Adipocyte (in vitro differentiated cells): Measurements from ENCODE around the gene BIN1.

ENCODE experiments used
- DNase-seq: peaks from one replicate; pipeline ENCODE4 v3.0.0-alpha.2; 2015; ENCODE audit warnings: low read depth
- H3K27me3 ChIP-seq: replicated peaks from 2 replicates; pipeline ENCODE4 v1.7.0; 2013; ENCODE audit warnings: mild to moderate bottlenecking, low read length, moderate library complexity; ENCODE audit not compliant: control insufficient read depth, insufficient read depth
- H3K36me3 ChIP-seq: 2 replicates; pipeline ENCODE4 v1.7.0; 2013; ENCODE audit warnings: low read length, mild to moderate bottlenecking, moderate library complexity; ENCODE audit not compliant: control insufficient read depth, insufficient read depth, severe bottlenecking
- H3K4me1 ChIP-seq: 2 replicates; pipeline ENCODE4 v1.7.0; 2013; ENCODE audit warnings: mild to moderate bottlenecking, low read length, moderate library complexity; ENCODE audit not compliant: control insufficient read depth, insufficient read depth
- H3K4me3 ChIP-seq: 2 replicates; pipeline ENCODE4 v1.7.0; 2013; ENCODE audit warnings: mild to moderate bottlenecking, low read length, moderate library complexity
- H3K9ac ChIP-seq: 2 replicates; pipeline ENCODE4 v1.7.0; 2013; ENCODE audit warnings: mild to moderate bottlenecking, low read length, moderate library complexity
- H3K9me3 ChIP-seq: 2 replicates; pipeline ENCODE4 v1.7.0; 2013; ENCODE audit warnings: mild to moderate bottlenecking, low read length, moderate library complexity; ENCODE audit not compliant: control insufficient read depth

The BIN1 gene

DNA sequence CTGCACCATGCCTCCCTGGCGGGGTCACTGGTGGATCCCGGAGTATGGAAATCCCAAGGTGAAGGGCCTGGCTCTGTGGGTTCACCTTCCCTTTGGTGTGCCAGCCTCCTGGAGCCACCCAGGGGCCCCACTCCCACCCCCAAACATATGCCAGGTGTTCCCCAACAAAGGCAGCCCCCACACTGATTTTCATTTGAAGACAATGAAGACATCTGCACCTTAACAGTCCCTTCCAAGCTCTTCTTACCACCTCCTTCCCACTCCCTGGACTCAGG is 11.7 kb downstream of the BIN1 start:
- Histone ChIP-seq H3K9me3 (no peaks in the 10 kb centered on the region), H3K4me3 (no peak overlapping the region), H3K36me3 (no peaks in the 10 kb centered on the region), H3K27me3 (no peaks in the 10 kb centered on the region), H3K4me1 (peaks cover 37% of the 10 kb centered on the region), H3K9ac (peak overlapping the region; percentile 43)
- DNase-seq = no peak

DNA sequence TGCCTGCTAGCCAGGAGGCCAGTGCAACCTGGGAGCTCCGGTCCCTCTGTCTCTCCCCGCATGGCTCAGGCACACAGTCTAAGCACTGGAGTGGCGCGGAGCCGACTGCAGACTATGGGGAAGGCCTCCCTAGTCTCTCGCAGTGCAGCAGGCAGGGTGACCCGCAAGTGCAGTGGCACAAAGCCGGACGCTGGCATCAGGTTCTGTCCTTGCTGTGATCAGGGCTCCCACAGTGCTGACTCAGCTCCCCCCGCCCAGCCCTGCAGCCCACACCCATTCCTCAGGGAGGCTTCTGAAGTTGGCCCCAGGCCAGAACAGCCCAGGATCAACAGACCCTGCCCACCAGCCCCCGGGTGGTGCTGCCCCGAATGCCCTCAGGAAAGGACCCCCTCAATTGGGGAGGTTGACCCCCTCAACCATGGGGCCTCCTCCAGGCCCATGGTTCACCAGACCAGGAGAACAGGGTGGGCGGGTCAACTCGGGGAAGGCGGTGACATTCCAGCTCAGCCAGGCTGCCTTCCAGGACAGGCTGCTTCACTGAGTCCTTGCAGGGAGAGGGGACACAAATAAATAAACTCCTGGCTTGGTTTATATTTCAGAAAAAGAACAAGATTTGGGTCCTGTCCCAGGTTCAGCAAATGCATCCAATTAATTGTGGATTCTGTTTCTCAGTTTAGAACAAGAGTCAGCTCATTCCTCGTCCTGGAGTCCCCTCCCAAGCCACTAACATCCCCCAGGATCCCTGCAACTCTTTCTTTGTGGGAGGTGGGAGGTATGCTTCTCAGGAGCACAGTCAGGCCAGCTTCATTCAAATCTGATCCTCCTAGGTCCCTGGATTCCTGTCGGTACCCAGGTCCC is 12.2 kb downstream of the BIN1 start:
- DNase-seq = peak; percentile 73
- Histone ChIP-seq H3K27me3 (no peaks in the 10 kb centered on the region), H3K4me3 (peak overlapping the region; percentile 38), H3K4me1 (peaks cover 32% of the 10 kb centered on the region), H3K36me3 (no peaks in the 10 kb centered on the region), H3K9ac (peak overlapping the region; percentile 56), H3K9me3 (no peaks in the 10 kb centered on the region)

DNA sequence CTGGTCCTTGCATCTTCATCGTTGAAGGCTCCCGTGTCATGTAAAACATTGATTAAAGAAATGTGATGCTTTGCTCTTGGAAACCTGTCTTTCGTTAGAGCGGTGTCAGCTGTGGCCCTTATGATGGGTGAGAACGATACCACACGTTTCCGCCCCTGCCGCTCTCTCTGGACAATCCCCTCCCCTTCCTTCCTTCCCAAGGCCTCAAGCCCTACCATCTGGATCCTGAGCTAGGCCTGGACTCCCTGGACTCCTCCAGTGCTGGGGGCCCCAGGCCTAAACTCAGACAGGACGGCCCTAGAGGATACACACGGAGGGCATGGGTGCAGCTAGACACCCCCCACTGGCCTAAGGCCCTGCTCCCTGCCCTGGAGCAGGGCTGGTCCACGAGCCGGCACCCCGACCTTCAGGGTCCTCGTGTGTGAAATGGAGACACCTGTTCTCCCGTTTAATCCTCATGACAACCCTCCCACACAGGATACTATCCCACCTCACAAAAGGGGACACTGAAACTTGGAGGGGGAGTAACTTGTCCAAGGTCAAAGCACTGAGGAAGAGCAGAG is 13.2 kb downstream of the BIN1 start:
- Histone ChIP-seq H3K36me3 (no peaks in the 10 kb centered on the region), H3K4me3 (no peak overlapping the region), H3K9me3 (no peaks in the 10 kb centered on the region), H3K9ac (peak overlapping the region; percentile 56), H3K27me3 (no peaks in the 10 kb centered on the region), H3K4me1 (peaks cover 32% of the 10 kb centered on the region)
- no peak for DNase-seq

DNA sequence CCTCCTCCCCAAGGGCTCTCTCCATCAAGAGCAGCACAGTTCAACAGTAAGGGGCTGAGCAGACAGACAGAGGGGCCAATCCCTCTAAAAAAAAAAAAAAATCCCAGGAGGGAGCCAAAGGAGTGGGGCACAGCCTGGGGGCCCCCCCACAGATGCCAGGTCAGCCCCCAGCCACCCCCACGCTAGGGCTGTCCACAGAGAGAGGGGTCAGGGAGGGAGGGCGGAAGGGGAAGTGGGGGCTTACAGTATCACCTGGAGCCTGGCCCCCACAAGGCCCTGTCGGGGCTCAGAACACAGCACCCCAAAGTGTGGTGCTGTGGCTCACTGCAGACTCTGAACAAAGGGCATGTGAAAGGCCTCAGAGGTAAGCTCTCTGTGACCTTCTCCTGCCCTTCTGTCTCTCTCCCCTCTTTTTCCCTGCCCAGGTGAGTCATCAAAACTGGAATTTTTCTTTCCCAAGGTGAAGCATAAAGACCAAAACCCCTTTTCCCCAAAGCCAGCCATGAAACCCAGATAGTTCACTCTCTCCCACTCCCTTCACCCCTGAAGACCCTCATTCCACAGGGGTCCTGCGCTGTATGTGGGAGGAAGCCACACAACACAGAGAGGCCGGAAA is 13.9 kb downstream of the BIN1 start:
- no peaks in the 10 kb centered on the region for H3K9me3 ChIP-seq
- H3K9ac ChIP-seq = no peak overlapping the region
- peaks cover 33% of the 10 kb centered on the region for H3K4me1 ChIP-seq
- DNase-seq = no peak
- no peaks in the 10 kb centered on the region for H3K36me3 ChIP-seq
- no peak overlapping the region for H3K4me3 ChIP-seq
- H3K27me3 ChIP-seq = no peaks in the 10 kb centered on the region

DNA sequence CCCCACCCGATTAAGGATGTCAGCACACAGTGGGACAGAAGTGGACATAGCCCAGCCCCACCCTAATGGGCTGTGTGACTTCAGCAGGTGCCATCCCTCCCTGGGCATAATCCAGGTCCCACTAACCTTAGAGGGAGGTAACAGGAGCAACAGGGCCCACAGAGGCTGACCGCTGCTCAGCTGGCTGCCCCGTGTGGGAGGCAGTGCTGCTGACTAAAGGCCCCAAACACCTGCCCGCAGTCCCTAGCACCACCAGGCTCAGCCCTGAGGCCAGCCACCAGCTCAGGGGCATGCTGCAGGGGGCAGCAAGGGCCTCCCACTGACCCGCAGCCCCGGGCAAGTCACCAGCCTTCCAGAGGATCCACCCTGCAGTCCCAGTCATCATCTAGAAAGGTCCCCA is 14.6 kb downstream of the BIN1 start:
- no peaks in the 10 kb centered on the region for H3K27me3 ChIP-seq
- peaks cover 41% of the 10 kb centered on the region for H3K4me1 ChIP-seq
- no peak overlapping the region for H3K9ac ChIP-seq
- H3K4me3 ChIP-seq = no peak overlapping the region
- H3K36me3 ChIP-seq = no peaks in the 10 kb centered on the region
- no peak for DNase-seq
- no peaks in the 10 kb centered on the region for H3K9me3 ChIP-seq

DNA sequence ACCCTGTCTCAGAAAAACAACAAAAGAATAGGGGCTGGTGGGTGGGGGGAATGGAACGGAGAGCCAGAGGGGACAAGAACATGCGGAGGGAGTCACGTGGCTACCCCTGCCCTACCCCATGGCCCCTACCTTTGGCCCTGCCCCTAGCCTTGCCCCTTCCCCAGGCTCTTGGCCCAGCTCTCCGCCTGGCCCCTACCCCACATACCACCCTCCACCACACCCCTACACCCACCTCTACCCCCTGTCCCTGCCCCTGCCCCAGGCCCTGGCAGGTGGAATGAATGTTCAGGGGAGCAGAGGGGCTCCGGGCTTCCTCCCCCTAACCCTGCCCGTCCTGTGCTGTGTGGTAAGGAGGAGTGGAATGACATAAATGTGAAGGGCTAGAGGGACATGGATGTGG is 15.1 kb downstream of the BIN1 start:
- Histone ChIP-seq H3K27me3 (no peaks in the 10 kb centered on the region), H3K4me3 (no peak overlapping the region), H3K36me3 (no peaks in the 10 kb centered on the region), H3K9ac (no peak overlapping the region), H3K9me3 (no peaks in the 10 kb centered on the region), H3K4me1 (peaks cover 44% of the 10 kb centered on the region)
- no peak for DNase-seq

DNA sequence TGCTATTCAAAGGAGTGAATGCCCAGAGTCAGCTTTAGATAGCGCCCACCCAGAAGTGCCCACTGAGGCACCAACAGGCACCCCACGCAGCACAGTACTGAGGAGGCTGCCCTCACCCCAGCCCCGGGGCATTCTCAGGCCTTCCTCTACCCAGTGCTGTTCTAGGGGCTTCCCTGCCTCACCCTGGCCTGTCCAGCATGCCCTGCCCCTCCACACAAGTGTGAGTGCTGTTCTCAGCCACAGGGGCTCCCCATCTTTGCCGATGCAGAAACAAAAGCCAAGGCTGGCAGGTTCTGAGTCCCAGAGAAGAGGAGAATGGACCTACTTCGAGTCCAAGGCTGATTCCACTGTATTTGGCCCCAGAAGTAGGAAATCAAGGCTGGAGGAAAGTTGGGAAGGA is 15.8 kb downstream of the BIN1 start:
- no peak for DNase-seq
- H3K9me3 ChIP-seq = no peaks in the 10 kb centered on the region
- no peak overlapping the region for H3K4me3 ChIP-seq
- peaks cover 43% of the 10 kb centered on the region for H3K4me1 ChIP-seq
- no peaks in the 10 kb centered on the region for H3K27me3 ChIP-seq
- no peaks in the 10 kb centered on the region for H3K36me3 ChIP-seq
- no peak overlapping the region for H3K9ac ChIP-seq

DNA sequence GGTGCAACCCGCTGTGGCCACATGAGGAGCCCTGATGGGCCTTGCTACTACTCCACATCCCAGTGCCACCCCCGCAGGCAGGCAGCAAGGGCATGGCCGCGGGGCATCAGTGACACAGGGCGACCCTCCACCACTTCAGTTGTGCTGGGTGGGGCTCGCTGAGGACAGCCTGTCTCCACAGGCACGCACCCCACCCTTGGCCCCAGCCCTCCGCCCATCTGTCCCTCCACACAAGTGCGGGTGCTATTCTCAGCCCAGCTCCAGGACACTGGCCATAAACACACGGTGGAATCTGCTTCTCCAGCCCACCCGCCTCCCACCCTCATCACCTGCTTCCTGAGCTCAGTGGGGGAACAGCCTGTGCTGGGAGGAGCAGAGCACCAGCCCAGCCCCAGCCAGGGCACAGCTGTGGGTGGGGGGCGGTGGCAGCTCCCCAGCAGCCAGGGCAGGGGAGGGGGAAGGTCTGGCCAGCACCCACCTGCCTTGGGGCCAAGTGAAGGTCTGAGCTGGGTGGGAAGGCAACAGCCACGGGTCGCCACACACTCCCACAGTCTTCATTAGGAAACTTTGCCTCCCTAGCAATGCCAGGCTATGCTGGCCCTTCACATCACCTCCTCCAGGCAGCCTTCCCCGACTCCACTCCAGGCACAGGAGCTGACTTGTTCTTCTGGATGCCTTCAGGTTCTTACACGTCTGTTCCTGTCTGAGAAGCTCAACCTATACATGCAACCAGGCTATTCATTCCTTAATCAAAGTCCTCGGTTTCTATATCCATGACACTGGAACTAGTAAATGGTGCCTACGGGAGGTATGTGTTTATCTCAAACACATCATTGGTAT is 16.5 kb downstream of the BIN1 start:
- Histone ChIP-seq H3K9ac (no peak overlapping the region), H3K4me3 (no peak overlapping the region), H3K27me3 (no peaks in the 10 kb centered on the region), H3K36me3 (no peaks in the 10 kb centered on the region), H3K9me3 (no peaks in the 10 kb centered on the region), H3K4me1 (peaks cover 45% of the 10 kb centered on the region)
- no peak for DNase-seq

DNA sequence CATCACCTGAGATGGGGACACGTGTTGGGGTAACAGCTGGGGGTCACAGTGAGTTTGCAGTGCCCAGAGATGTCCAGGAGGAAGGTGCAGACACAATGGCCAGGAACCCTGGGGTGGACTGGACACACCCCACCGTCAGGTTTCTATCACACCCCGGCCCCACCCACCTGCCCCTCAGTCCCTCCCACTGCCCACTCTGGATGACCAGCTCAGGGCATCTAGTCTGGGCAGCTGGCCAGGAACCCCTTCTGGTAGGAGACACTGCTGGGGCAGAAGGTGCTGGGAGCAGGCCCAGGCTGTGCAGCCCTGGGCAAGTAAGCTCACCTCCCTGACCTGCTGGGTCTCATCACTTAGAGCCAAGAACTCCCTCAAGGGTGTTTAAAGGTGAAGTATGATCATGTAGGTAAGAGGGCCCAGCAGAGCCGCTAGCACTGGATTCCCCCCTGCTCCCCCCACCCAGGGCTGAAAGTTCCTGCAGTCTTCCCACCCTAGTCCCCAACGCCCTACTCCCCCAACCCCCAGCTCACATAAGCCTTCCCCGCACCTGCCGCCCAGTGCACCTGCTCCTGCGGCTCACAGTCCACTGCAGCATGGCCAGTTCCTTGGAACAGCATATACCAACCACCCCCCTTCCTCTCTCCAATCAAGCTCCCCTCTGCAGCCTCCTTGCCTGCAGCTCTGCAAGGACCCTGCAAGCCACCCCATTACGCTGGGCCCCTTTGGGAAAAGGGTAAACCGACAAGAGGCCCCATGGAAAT is 17.3 kb downstream of the BIN1 start:
- Histone ChIP-seq H3K9ac (no peak overlapping the region), H3K27me3 (no peaks in the 10 kb centered on the region), H3K36me3 (no peaks in the 10 kb centered on the region), H3K4me3 (no peak overlapping the region), H3K9me3 (no peaks in the 10 kb centered on the region), H3K4me1 (peaks cover 45% of the 10 kb centered on the region)
- no peak for DNase-seq

DNA sequence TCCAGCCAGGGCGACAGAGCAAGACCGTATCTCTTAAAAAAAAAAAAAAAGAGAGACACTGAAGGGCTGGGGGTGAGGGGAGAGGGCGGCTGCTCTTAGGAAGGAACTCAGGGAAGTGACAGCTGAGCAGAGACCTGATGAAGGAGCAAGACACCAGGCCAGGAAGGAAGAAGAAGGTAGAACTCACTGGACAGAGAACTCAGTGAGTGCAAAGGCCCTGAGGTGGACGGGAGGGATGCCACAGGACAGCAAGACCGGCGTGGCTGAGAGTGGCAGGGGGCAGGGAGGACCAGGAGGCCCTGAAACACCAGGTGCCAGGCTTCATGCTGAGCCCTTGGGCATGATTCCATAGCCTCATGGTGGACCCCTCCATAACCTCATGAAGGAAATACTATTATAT is 18.2 kb downstream of the BIN1 start:
- Histone ChIP-seq H3K27me3 (no peaks in the 10 kb centered on the region), H3K9ac (no peak overlapping the region), H3K4me1 (peaks cover 45% of the 10 kb centered on the region), H3K36me3 (no peaks in the 10 kb centered on the region), H3K4me3 (no peak overlapping the region), H3K9me3 (no peaks in the 10 kb centered on the region)
- no peak for DNase-seq
